GM21717 (cell line): ENCODE data around the gene TNRC6B.
"Not testable (repeated sequence)": the region's sequence is repeated elsewhere in the genome, so short reads cannot be mapped to it uniquely, and the experiment has no call there.

ENCODE experiments used
- ATAC-seq: cut with Tn5 transposase; IDR thresholded peaks from one replicate; pipeline ENCODE4 v1.9.1; 2021; ENCODE audit warnings: mild to moderate bottlenecking, moderate library complexity; ENCODE audit not compliant: unreplicated experiment

TNRC6B gene

DNA sequence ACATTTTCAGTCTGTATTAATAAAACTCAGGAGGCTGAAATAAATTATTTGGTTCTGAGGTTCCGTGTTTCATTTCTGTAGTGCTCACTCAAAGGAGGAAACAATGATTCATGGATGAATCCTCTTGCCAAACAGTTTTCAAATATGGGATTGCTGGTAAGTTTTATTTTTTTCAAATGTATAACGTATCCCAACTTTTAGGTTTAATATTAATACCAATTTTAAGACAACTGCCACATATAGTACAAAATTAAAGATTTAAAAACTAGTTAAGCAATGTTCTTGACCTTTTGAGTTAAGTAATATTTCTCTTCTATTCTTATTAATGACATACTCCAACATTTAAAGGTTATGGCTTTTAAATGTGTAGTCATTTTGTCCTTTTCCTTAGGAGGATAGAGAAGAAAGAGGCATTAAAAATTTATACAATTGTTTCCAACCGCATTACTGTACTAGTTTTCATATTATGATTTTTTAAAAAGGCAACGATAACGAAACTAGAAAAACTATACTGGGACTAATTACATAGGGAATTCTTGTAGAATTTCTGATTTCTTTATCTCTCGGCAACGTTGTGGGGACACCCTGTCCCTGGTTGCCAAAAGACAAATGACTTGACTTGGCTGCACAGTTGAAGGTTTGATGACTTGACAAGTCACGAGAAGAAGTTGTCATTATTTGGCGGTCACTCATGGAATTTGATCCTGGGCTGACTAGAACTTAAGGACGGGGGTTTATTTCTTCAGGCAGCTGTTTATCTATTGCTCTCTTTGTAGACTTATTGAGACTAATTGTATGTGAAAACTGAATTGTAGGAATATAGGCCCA lies 99.5 kb downstream of the TNRC6B start:
- no peak for ATAC-seq

DNA sequence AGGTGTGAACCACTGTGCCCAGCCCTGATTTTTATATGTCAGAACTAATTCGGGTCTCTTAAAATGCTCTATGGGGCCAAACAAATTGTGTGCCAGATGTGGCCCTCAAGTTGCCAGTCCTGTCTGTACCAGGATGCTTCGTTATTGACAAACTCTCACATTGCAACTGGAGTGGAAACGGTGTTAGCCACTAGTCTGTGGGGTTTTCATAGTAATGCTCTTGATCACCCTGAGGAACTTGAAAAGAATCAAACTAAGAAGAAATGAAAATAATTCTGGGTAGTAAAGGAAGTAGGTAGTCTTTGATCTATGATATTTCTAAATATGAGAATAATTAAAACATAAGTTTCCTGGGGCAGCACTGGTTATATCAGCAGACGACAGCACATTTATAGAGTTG lies 101.3 kb downstream of the TNRC6B start:
- ATAC-seq = no peak

DNA sequence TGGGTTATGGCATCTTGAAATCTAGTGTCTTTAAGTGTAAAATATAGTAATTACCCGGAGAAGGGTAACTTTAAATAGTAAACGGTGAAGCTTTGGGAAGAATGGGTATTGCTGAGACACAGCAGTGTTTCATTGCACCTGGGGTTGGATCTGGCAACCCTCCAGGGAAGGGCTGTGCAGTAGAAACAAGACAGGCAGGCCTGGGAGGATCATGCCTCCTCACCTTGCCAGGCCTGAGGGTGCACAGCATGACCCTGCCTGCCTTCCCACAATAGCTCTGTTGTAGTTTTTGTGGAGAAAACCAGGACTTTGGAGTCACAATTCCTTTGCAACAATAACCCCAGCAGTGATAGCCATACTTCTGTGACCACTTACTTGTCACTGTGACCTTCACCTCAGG lies 104.0 kb downstream of the TNRC6B start:
- no peak for ATAC-seq

DNA sequence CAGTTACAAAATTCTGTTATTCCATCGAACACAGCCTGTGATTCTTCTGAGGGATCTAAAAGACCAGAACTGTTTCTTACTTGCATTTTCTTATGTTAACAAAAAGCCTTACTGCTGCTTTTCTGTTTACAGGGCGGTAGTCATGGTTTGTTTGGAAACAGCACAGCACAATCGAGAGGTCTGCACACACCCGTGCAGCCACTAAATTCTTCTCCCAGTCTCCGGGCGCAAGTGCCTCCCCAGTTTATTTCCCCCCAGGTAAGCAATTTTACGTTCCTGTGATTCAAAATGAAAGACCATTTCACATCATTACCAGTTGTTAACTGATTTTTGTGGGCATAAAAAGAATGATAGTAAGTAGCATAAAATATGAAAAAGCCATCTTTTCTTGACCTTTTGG lies 107.8 kb downstream of the TNRC6B start:
- no peak for ATAC-seq

DNA sequence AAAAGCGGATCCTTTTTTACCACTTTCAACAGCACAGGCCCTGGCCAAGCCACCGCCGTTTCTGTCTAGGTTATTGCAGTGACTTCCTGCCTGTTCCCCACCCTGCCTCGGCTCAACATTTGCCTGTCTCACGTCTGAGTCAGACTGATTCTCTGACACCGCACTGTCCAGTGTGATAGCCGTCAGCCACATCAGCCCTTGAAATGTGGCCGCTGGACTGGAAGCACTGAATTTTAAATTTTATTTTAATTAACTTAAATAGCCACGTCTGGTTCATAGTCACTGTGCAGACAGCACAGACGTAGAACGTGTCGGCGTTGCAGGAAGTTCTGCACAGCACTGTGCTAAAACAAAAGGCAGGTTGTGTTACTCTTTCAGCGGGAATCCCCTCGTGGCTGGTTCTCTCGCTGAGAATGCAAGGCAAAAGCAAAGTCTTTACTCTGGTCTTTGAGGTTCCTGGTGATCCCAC lies 112.3 kb downstream of the TNRC6B start:
- ATAC-seq = peak; percentile 76

DNA sequence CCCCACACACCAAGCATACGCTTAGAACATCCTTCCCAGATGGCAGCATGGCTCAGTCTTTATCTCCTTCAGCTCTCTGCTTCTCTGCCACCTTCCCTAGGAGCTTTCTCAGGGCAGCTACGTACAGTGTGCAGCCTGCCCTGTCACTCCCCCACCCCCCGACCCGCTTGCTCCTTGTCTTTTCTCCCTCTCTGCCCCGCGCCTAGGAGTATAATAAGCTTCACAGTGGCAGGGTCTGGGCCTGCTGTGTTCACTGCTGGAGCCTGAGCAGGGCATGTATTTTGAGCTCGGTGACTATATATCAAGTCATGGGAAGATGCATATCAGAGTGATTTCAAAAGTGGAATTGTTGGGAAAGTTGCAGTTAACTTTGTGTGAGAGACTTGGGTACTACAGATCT lies 112.8 kb downstream of the TNRC6B start:
- ATAC-seq = no peak

DNA sequence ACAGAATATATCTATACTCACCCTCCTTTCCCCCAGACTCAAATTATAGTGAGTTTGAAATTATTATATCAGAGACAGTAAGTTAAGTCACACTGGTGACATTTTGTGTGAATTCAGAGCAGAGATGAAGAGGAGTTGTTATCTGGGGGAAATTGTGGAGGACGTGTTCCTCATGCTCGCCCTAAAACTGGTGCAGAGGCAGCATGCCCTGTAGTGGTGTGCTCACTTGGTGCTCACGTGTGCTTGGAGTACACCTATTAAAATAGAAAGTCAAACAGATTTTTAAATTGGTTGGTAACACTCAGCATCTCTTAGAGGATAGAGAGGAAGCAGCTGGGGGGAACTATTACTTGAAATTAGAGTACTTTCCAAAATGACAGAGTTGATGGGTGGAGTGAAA lies 117.0 kb downstream of the TNRC6B start:
- no peak for ATAC-seq

DNA sequence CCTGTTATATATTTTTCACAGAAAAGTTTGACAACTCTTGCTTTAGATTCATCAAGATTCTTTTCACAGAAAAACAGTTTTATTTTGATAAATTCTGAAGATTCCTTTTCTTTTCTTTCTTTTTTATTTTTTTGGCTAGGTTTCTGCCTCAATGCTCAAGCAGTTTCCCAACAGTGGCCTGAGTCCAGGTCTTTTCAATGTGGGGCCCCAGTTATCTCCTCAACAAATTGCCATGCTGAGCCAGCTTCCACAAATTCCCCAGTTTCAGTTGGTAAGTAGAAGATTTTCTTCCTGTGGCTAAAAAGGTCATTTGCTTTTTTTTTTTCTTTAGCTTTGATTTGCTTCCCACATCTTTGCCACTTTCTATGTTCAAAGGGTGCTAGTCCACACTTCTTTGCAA lies 122.6 kb downstream of the TNRC6B start:
- no peak for ATAC-seq

DNA sequence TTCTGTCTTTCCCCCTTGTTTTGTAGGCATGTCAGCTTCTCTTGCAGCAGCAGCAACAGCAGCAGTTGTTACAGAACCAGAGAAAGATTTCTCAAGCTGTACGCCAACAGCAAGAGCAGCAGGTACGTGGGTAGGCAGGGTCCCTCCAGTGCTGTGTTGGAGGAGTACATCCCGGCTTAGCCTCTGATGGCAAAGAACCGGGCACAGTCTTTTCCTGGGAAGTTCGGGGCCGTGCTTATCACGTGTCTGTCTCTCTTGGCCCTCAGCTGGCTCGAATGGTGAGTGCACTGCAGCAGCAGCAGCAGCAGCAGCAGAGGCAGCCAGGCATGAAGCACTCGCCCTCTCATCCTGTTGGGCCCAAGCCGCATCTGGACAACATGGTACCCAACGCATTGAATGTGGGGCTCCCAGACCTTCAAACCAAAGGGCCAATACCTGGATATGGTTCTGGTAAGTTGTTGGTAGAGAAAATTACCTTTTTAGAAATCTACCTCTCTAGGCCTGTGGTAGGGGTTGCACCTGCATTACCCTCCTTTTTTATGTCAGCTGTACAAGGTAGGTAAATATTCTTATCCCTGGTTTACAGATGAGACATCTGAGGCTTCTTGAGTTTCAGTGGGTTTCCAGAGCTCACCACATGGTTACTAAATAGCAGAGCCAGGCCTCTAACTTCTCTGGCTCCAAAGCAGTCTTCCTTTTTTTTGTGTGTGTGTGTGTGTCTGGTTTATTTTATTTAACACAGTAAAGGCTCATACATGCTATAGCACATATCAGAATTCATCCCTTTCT lies 123.4 kb downstream of the TNRC6B start:
- ATAC-seq = no peak

DNA sequence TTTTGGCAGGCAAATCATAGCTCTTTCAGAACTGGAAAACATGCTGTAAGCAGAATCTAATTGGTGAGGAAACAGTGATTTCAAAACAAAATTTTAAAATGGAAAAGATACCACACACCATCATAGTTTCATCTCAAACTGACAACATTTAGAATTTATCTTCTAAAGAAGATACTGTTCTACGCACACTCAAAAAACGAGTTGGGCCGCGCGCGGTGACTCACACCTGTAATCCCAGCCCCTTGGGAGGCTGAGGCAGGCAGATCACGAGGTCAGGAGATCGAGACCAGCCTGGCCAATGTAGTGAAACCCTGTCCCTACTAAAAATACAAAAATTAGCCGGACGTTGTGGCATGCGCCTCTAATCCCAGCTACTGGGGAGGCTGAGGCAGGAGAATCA lies 124.4 kb downstream of the TNRC6B start:
- no peak for ATAC-seq

DNA sequence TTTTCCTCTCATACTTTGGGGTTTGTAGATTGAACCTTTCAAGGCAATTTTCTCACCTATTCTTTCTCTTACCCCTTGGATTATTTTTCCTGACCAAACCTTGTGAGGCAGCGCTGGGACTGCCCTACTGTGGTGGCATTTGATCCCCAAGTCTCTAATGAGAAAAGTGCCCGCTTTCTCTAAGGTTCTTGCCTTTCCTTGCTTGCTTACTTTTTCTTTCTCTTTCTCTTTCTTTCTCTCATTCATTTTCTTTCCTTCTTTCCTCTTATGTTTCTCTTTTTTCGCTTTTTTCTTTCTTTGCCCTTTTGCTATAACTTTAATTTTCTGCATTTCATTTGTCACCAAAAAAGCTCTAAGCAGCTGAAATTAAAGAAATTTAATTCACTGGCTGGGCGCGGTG lies 127.9 kb downstream of the TNRC6B start:
- no peak for ATAC-seq

DNA sequence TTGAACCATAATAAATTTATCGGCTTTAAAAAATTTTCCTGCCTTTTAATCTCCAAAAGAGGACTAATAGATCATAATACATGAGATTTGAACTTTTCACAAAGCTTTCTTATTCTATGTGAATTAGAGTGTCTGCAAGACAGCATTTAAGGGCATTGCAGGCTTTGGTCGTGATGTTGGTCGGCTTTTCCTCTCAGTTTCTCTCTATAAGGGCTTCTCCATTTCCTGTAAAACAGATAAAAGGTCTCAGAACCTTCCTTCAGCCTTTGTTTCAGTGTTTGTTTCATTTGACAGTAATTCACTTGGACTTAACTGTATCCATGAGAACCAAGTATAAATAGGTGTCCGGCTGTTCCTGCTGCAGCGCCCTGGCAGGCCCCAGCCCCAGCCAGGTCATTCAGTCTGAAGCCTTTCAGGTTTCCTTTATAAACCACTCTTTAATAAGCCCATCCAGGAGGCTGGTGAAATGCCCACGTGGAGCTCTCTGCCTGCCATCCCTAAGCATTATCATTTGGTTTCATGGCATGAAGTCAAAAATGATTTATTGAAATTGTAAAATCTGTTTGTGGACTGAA lies 131.4 kb downstream of the TNRC6B start:
- ATAC-seq = no peak

DNA sequence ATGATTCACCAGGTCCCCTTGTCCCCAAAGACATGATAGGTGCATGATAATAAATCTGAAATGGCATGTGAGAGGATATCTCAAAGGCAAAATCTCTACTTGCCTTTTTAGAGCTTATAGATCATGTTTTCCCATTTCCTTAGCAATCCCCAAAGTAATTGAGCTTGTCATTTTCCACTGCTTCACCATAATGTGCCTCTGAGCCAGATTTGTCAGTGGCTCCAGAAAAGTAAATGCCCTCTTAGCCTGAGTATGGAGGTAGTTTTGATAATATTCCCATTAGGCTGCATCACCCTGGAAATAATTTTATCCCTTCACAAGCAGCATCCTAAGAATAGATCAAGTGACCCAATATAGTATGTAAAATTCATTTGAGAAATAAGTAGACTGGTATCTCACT lies 131.9 kb downstream of the TNRC6B start:
- no peak for ATAC-seq

DNA sequence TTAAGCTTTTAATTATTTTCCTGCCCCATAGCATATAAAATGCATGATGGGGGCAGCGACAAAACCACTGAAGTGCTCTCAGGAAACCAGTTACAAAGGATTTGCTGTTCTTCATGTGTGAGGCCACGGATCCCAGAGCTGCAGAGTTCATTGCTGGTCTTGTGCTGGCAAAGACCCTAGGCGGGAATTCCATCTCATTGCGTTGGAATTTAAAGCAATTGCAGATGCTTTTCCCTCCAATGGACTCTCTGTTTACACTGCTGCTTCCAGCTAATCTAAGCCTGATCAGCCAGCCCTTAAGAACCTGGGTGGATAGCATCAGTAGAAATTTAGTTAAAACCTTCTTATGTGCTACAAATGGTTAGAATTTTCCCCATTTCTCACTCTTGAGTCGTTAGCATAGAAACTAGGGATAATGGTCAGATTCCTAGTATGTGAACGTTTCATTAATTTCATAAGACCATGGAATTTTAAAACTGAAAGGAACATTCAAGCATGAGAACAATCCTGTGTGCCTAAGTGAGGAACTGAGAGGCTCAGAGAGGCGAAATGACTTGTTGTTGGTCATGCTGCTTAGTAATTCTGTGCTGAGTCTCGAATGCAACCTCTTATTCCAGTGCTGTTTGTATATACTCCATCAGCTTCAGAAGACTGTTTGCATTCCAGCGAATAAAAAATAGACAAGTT lies 132.5 kb downstream of the TNRC6B start:
- no peak for ATAC-seq

DNA sequence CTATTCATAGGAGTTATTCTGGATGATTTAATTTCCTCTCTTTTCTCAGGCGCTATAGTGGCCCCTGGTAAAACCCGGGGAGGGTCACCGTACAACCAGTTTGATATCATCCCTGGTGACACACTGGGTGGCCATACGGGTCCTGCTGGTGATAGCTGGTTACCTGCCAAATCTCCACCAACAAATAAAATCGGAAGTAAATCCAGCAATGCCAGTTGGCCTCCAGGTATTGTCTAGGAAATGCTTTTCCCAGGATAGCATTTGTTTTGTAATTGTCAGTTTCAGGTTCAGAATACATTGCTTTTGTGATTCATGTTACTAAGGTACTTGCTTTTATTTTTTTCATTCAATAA lies 133.0 kb downstream of the TNRC6B start:
- ATAC-seq = no peak

DNA sequence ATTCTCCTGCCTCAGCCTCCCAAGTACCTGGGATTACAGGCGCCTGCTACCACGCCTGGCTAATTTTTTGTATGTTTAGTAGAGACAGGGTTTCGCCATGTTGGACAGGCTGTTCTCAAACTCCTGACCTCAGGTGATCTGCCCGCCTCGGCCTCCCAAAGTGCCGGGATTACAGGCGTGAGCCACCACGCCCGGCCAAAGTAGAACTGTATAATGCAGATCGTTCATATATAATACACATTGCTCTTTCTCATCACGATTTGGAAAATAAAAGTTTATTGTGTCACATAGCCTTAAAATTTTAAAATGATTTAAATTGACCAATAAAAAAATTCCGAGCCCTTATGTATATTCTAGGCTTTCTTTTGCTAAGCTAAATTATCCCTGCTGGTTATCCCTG lies 133.9 kb downstream of the TNRC6B start:
- not testable (repeated sequence) for ATAC-seq

DNA sequence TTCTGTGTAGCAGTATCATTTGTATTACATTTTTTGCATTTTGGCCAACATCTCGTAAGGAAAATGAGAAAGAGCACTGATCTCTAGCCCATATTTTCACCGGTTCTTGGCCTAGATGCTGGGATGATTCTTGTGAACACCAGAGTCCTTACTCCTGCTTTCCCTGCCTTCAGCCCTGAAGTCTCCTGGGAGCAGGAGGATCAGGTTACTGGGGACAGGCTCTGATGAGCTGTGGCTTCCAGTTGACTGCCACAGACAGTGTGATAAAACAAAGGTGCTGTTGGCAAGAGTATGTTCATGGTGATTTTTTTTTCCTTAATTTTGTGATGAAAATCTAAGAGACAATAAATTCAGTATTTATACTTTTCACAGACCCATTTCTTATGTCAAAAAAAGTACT lies 134.3 kb downstream of the TNRC6B start:
- no peak for ATAC-seq

DNA sequence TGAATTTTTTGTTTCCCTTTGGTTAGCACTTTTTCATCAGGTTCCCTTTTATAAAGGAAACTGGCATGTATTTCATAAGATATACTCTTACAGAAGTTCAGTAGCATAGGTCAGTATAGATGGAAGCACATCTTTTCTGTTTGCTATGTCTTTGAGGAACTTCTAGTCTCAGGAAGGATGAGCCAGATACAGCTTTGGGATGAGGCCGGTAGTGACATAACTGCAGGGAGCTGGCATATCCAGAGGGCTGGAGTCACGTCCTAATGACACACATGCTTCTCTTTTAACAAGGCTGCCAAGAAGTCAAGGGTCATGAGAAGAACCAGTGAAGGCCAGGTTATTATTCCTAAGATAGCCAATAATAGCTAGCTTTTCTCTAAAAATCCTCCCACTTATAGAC lies 135.3 kb downstream of the TNRC6B start:
- ATAC-seq = no peak

DNA sequence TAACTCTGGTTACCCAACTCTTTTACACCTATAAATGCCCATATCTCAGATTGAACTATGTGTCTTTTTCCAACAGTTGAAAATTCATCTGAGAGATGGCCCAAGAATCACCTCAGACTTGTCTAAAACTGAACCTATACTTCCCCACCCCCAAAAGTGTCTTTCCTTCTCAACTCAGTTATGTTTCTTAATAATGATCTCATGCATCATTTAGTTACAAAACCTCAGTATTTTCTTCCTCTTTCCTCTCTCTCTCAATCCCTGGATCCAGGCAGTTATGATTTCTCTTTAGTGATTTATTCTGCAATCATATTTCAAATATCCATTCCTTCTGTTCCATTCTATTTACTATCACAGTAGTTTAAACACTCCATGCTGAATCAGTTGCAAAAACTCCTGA lies 136.3 kb downstream of the TNRC6B start:
- no peak for ATAC-seq

DNA sequence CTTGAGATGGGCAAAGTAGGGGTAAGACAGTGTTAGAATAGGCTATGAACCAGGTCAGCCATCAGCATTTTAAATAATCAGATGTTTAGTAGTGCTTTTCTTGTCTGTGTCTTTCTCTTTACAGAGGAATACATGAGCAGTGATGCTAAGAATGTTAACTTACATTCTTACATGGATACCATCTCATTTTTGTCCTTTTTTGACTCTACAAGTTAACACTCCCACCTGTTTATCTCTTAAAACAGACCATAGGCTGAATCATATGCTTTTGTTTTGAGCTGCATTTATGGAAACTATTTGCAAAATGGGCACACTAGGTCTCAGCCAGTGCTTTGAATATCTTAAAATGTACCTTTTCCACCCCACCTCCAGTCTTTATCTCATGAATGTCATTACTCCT lies 143.0 kb downstream of the TNRC6B start:
- ATAC-seq = no peak

DNA sequence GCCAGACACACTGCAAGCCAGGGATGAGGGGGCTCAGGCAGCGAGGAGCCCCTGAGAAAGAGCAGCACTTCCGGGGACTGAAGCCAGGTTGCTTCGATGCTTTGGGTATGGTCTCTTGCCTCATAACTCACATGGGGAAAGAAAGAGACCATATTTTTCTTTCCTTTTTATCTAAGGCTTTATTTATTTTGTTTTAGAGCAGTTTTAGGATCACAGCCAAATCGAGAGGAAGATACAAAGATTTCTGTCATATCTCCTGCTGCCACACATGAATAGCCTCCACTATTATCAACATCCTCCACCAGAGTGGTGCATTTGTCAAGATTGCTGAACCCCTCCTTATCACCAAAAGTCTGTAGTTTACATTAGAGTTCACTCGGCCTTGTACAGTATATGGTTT lies 144.3 kb downstream of the TNRC6B start:
- ATAC-seq = no peak
